Measurements from ENCODE around the gene VCAN.

The VCAN gene

GRCh38 chr5:83469075-83469474 is 2.5 kb upstream of the VCAN start:
- no peak for DNase-seq

DNA sequence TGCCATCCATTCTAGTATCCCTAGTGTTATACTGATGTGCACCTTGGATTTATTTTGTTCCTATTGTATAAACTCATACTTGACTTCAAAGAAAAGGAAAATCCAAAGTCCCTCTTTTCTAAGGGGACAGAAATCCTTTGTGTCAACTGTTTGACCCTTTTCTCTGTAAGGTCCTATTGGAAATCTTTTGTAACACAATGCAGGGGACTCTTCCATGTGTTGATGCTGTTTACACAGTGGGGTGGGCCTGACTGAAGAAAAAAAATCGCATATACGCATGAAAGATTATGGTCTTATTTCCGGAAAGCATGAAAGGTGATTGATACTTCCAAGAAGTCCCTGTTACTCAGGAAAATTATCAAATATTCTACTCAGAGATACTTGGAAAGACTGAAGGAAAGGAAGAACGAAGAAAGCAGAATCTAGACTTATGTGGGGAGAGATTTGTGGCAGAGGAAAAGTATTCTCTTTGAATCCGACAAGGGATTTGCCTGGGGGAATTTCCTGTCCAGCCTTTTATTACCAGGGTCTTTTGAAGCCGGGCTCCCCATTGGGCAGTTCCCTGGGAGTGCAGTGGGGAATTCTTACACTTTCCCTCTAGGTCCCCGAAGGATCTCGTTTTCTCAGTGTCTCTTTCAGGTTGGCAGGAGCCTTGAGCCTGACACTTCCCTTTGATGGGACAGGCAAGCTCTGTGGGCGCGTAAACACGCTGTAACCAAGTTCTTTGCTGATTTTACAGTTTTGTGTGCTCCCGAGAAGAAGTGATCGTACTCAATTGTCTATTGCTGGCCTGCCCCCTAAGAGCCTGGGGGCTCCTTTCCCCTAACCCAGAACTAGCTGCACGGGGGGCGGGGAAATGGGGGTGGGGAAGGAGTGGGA is 779 bp upstream of the VCAN start:
- no peak for DNase-seq

- DNase-seq, result no peak
These were observed 616 bp downstream of the VCAN start for GRCh38 chr5:83472213-83472507.

- DNase-seq, result no peak
These were observed 1.2 kb downstream of the VCAN start for GRCh38 chr5:83472508-83473345.

GRCh38 chr5:83473346-83474160 is 2.0 kb downstream of the VCAN start:
- DNase-seq, result peak; percentile 37

- peak; percentile 41 for DNase-seq
These were observed 2.7 kb downstream of the VCAN start for GRCh38 chr5:83474161-83474796.

- no peak for DNase-seq
These were observed 3.4 kb downstream of the VCAN start for GRCh38 chr5:83474991-83475390.

- DNase-seq, result no peak
These were observed 3.9 kb downstream of the VCAN start for GRCh38 chr5:83475391-83475863.

GRCh38 chr5:83475935-83476814 is 4.6 kb downstream of the VCAN start:
- DNase-seq, result no peak

- DNase-seq, result no peak
These were observed 11.4 kb downstream of the VCAN start for GRCh38 chr5:83482961-83483360.

- no peak for DNase-seq
These were observed 12.8 kb downstream of the VCAN start for GRCh38 chr5:83484294-83484693.

GRCh38 chr5:83485842-83486241 is 14.3 kb downstream of the VCAN start:
- DNase-seq, result no peak

DNA sequence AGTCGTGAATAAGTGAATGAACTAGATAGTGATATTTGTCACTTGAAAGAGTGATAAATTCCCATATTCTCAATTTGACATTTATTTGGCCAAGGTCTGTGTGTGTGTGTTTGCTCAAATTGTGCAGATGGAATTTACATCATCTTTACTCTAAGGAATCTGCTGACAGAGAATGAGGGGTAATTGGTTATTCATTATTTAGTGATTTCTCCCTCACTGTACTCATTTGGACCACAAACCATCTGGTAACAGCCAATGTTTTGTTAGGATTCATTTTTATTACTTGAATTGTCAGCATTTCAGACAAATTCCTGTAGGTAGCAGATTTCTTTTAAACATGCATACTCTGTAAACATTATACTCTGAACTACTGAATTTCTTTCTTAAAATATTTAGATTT is 15.6 kb downstream of the VCAN start:
- DNase-seq, result no peak

GRCh38 chr5:83488271-83488670 is 16.7 kb downstream of the VCAN start:
- no peak for DNase-seq

GRCh38 chr5:83488821-83489220 is 17.3 kb downstream of the VCAN start:
- DNase-seq, result no peak

GRCh38 chr5:83490203-83490602 is 18.7 kb downstream of the VCAN start:
- no peak for DNase-seq

- DNase-seq, result no peak
These were observed 20.8 kb downstream of the VCAN start for GRCh38 chr5:83492331-83492730.

DNA sequence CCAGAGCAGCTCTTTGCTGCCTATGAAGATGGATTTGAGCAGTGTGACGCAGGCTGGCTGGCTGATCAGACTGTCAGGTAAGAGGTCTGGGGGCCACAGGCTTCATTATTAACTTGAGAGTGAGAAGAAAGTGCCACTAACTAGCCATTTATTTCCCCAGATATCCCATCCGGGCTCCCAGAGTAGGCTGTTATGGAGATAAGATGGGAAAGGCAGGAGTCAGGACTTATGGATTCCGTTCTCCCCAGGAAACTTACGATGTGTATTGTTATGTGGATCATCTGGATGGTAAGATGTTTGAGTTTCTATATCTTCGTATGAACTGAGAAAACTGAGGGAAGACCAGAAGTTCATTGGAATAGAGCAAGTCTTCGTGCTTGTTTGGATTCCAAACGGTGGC is 22.1 kb downstream of the VCAN start:
- no peak for DNase-seq

- DNase-seq, result no peak
These were observed 22.6 kb downstream of the VCAN start for GRCh38 chr5:83494087-83494620.

DNA sequence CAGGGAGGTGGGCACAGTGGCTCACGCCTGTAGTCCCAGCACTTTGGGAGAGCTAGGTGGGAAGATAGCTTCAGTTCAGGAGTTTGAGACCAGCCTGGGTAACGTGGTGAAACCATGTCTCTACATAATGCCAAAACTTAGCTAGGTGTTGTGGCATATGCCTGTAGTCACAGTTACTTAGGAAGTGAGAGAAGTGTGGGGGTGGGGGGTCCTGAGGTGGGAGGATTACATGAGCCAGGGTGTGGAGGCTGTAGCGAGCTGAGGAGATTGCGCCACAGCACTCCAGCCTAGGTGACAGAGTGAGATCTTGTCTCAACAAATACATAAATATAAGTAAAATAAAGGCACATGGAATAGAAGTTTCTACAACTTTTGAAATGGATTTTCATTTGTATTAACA is 23.1 kb downstream of the VCAN start:
- DNase-seq, result no peak

DNA sequence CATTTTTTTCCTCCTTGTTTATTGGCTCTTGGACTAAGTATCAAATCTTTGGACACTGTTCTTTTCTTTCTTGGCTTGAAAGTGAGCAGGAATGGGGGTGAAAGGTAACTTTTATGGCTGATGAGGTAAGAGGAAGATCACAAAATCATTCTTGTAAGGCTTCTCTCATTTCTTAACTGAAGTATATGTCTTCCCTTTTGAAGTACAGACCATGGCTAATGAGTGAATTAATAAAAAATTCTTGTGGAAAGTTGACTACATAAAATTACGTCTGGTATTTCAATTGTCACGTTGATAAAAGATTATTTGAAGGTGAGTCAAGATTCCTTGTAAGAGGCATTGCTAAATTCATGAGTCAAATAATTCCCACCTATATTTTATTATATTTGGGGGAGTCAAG is 25.1 kb downstream of the VCAN start:
- DNase-seq, result no peak
